ENCODE measurements around the gene TPK1.

- TF ChIP-seq CTCF (IDR thresholded peaks at IDR 0.05) (no peak), EZH2 (IDR thresholded peaks at IDR 0.05) (no peak), EZH2phosphoT487 (IDR thresholded peaks at IDR 0.05) (no peak)
Measured at GRCh38 chr7:144438759-144439158, 397.1 kb downstream of the TPK1 start.

All from neural progenitor cell (in vitro differentiated cells).